HCT116 (cell line): ENCODE data around the gene PRKAG2. TPM values are rescaled to one million over a fixed set of nuclear protein-coding genes. Genes with fewer than 3 reads are reported as not detected.

Experiments used
- ATAC-seq: fragments of 200-7000 bp; cut with Tn5 transposase; 2 replicates; pipeline ENCODE4 v1.9.1; 2020; ENCODE audit warnings: mild to moderate bottlenecking, moderate library complexity
- BruUV-seq: library from RNA; stranded (reverse); fragments of 400-500 nt; replicated peaks from 2 replicates; lab custom pipeline; 2021; lab: Mats Ljungman, UMichigan
- CTCF ChIA-PET: fragments of 300-600 bp; sonication (Branson Sonifier 250); formaldehyde crosslinking; loops from one replicate; lab custom pipeline; 2021; ENCODE audit warnings: antibody characterized with exemption; lab: Charles Lee
- POLR2A ChIA-PET: fragments of 300-600, 350-600 bp; sonication (Branson Sonifier 250); formaldehyde crosslinking; loops from one replicate; lab custom pipeline; 2021; ENCODE audit warnings: antibody characterized with exemption; lab: Charles Lee
- RAD21 ChIA-PET, 2 experiments: fragments of 300-600 bp; sonication (Branson Sonifier 250); formaldehyde crosslinking; loops; one replicate each; lab custom pipeline; 2023; ENCODE audit warnings: low total read pairs in 2 of 2; ENCODE audit not compliant: uncharacterized antibody in 2 of 2, unreplicated experiment in 2 of 2, low non-redundant PET in 1 of 2; lab: Charles Lee
- DNase-seq: peaks from one replicate; pipeline ENCODE4 v3.0.0-alpha.2; 2010; ENCODE audit warnings: low read depth, low spot score
- H2AFZ ChIP-seq: fragments of 200-600 bp; shearing (Covaris generic), sonication (generic); 2 replicates; pipeline ENCODE4 v1.6.1; 2017; ENCODE audit warnings: low read depth, mixed run types, mixed read lengths, antibody characterized with exemption, low read length; ENCODE audit not compliant: poor library complexity, severe bottlenecking
- H3K27ac ChIP-seq: 2 replicates; pipeline ENCODE4 v1.5.1; 2012; ENCODE audit warnings: low read depth, low read length
- H3K27me3 ChIP-seq: fragments of 200-600 bp; sonication (generic); 2 replicates; pipeline ENCODE4 v1.6.1; 2016; ENCODE audit warnings: mixed run types, low read length, mixed read lengths; ENCODE audit not compliant: insufficient read depth
- H3K36me3 ChIP-seq, 2 experiments: fragments of 200-500 bp in 1 of 2; fragments of 200-600 bp in 1 of 2; sonication (Bioruptor generic) in 1 of 2; sonication (generic) in 1 of 2; 2 replicates each; pipeline versions ENCODE4 v1.5.1 to v1.6.1; 2014 to 2016; ENCODE audit warnings: low read length in 2 of 2, inconsistent platforms in 1 of 2, mixed read lengths in 1 of 2, mixed run types in 1 of 2; ENCODE audit not compliant: insufficient read depth in 2 of 2, control insufficient read depth in 1 of 2
- H3K4me1 ChIP-seq, 2 experiments: fragments of 200-600 bp in 1 of 2; sonication (generic) in 1 of 2; 2 replicates each; pipeline versions ENCODE4 v1.5.1 to v1.6.1; 2012 to 2017; ENCODE audit warnings: low read length in 2 of 2, inconsistent platforms in 1 of 2, mild to moderate bottlenecking in 1 of 2, mixed read lengths in 1 of 2, mixed run types in 1 of 2, moderate library complexity in 1 of 2; ENCODE audit not compliant: insufficient read depth in 2 of 2, control insufficient read depth in 1 of 2
- H3K4me2 ChIP-seq: fragments of 200-600 bp; sonication (generic); 2 replicates; pipeline ENCODE4 v1.6.1; 2017; ENCODE audit warnings: mixed run types, low read length, mixed read lengths
- H3K4me3 ChIP-seq, 2 experiments: fragments of 200-600 bp in 1 of 2; sonication (generic) in 1 of 2; replicated peaks in 1 of 2; 2 replicates each; pipeline ENCODE4 v1.5.1; 2011 to 2016; ENCODE audit warnings: low read length in 2 of 2, control low read depth in 1 of 2, low read depth in 1 of 2, mild to moderate bottlenecking in 1 of 2, mixed read lengths in 1 of 2, mixed run types in 1 of 2
- H3K79me2 ChIP-seq: fragments of 200-600 bp; sonication (generic); 2 replicates; pipeline ENCODE4 v1.6.1; 2017; ENCODE audit warnings: mild to moderate bottlenecking, mixed run types, low read length, moderate library complexity, mixed read lengths; ENCODE audit not compliant: insufficient read depth
- H3K9ac ChIP-seq: fragments of 200-600 bp; sonication (generic); 2 replicates; pipeline ENCODE4 v1.6.1; 2016; ENCODE audit warnings: low read length, mixed read lengths
- H3K9me2 ChIP-seq: fragments of 200-600 bp; sonication (generic), shearing (Covaris generic); 2 replicates; pipeline ENCODE4 v1.6.1; 2017; ENCODE audit warnings: mixed run types, mild to moderate bottlenecking, moderate library complexity; ENCODE audit not compliant: insufficient read depth
- H3K9me3 ChIP-seq, 2 experiments: fragments of 200-500 bp in 1 of 2; fragments of 200-600 bp in 1 of 2; sonication (Bioruptor generic) in 1 of 2; sonication (generic) in 1 of 2; 2 replicates each; pipeline ENCODE4 v1.6.1; 2014 to 2017; ENCODE audit warnings: low read length in 2 of 2, mixed read lengths in 2 of 2, inconsistent platforms in 1 of 2, low read depth in 1 of 2, mild to moderate bottlenecking in 1 of 2, mixed run types in 1 of 2, moderate library complexity in 1 of 2; ENCODE audit not compliant: control insufficient read depth in 1 of 2, insufficient read depth in 1 of 2
- H4K20me1 ChIP-seq: fragments of 200-600 bp; sonication (generic), shearing (Covaris generic); 2 replicates; pipeline ENCODE4 v1.6.1; 2017; ENCODE audit warnings: mixed run types, mild to moderate bottlenecking, moderate library complexity; ENCODE audit not compliant: insufficient read depth
- CEBPB ChIP-seq: IDR thresholded peaks from 2 replicates; pipeline ENCODE4 v1.6.1; 2012; ENCODE audit warnings: low read depth
- ELF1 ChIP-seq: IDR thresholded peaks from 2 replicates; pipeline ENCODE4 v1.6.1; 2012; ENCODE audit warnings: low read depth, borderline replicate concordance
- EZH2 ChIP-seq: fragments of 200-600 bp; sonication (generic); IDR thresholded peaks from 2 replicates; pipeline ENCODE4 v1.6.1; 2017; ENCODE audit warnings: antibody characterized with exemption, mixed run types
- EZH2phosphoT487 ChIP-seq: fragments of 200-600 bp; IDR thresholded peaks from 2 replicates; pipeline ENCODE4 v1.6.1; 2018; ENCODE audit warnings: antibody characterized with exemption, borderline replicate concordance
- FOSL1 ChIP-seq: IDR thresholded peaks from 2 replicates; pipeline ENCODE4 v1.6.1; 2012; ENCODE audit warnings: low read depth
- JUND ChIP-seq: IDR thresholded peaks from 2 replicates; pipeline ENCODE4 v1.6.1; 2012
- POLR2A ChIP-seq: IDR thresholded peaks from 2 replicates; pipeline ENCODE4 v1.7.0; 2011; ENCODE audit warnings: borderline replicate concordance; ENCODE audit not compliant: insufficient read depth, insufficient read length; ENCODE audit errors: extremely low read depth
- POLR2AphosphoS5 ChIP-seq: IDR thresholded peaks from 2 replicates; pipeline ENCODE4 v1.6.1; 2011; ENCODE audit warnings: mild to moderate bottlenecking, low read depth, low read length, moderate library complexity
- SP1 ChIP-seq: IDR thresholded peaks from 2 replicates; pipeline ENCODE4 v1.6.1; 2012; ENCODE audit warnings: low read depth
- TCF7L2 ChIP-seq: IDR thresholded peaks from 2 replicates; pipeline ENCODE4 v1.7.0; 2011; ENCODE audit warnings: borderline replicate concordance, inconsistent platforms; ENCODE audit not compliant: insufficient read depth, insufficient read length; ENCODE audit errors: extremely low read depth
- YY1 ChIP-seq: IDR thresholded peaks from 2 replicates; pipeline ENCODE4 v1.6.1; 2011; ENCODE audit warnings: low read length, low read depth, moderate library complexity, mild to moderate bottlenecking; ENCODE audit not compliant: insufficient replicate concordance; ENCODE audit errors: extremely low read depth
- ZFX ChIP-seq: fragments of 450-650 bp; IDR thresholded peaks from 2 replicates; pipeline ENCODE4 v1.6.1; 2017
- intact Hi-C: fragments of 100-400 bp; cut with micrococcal nuclease; formaldehyde crosslinking; loops from 2 replicates; pipeline ENCODE4 v1.10.0; 2022
- total RNA-seq: library from RNA; stranded (reverse); gene quantifications from one replicate; pipeline ENCODE4 v1.2.1, GENCODE V29; 2021; ENCODE audit not compliant: unreplicated experiment
- TF ChIP-seq, protein P1 (sequence below): IDR thresholded peaks from 2 replicates; pipeline ENCODE4 v1.6.1; 2012
- TF ChIP-seq, protein P2 (sequence below), 3 experiments: fragments of 200-600 bp in 1 of 3; sonication (generic) in 1 of 3; IDR thresholded peaks in 2 of 3; conservative IDR thresholded peaks in 1 of 3; 2 replicates each; pipeline ENCODE4 v1.5.1; 2012 to 2017; ENCODE audit warnings: low read depth in 2 of 3, low read length in 2 of 3, antibody characterized with exemption in 1 of 3, borderline replicate concordance in 1 of 3, control low read depth in 1 of 3, mild to moderate bottlenecking in 1 of 3, mixed read lengths in 1 of 3, mixed run types in 1 of 3, moderate library complexity in 1 of 3; ENCODE audit not compliant: insufficient read depth in 1 of 3
- TF ChIP-seq, protein P3 (sequence below): IDR thresholded peaks from 2 replicates; pipeline ENCODE4 v1.6.1; 2012; ENCODE audit warnings: low read depth

Gene PRKAG2
- total RNA-seq, 1 experiment from 2014 or later = 23.6 TPM

DNA sequence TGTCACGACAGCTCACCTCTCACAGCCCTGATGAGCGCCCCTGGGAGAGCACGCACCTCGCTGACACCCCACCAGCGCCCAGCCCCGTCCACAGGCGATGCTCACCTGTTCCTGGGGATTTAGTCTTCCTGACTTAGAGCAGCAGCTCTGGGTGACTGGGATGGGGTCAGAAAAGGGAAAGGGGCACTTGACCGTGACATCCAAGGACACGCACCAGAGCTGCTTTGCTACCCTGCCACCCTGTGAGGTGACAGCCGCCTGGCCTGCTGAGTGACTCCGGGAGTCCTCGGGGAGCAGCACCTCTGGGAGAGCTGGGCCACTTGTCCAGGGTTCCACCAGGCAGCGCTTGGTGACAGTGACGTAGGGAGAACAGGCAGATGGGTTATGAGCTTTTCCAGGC, 148.2 kb downstream of the PRKAG2 start:
- Histone ChIP-seq H3K27ac (no peak overlapping the region), H3K4me1 (peaks cover 30 to 35% of the 10 kb centered on the region in 2 experiments), H3K4me2 (no peak overlapping the region), H3K9me3 (no peaks in the 10 kb centered on the region), H3K27me3 (no peaks in the 10 kb centered on the region), H4K20me1 (no peaks in the 10 kb centered on the region), H3K36me3 (no peaks in the 10 kb centered on the region), H3K4me3 (no peak overlapping the region), H3K9me2 (no peaks in the 10 kb centered on the region), H3K79me2 (no peaks in the 10 kb centered on the region), H2AFZ (no peak overlapping the region), H3K9ac (peak overlapping the region; percentile 51; the same call in 1 of the 2 replicates)
- RAD21 ChIA-PET = no interaction called here
- no TSS peak for BruUV-seq
- POLR2A ChIA-PET = no interaction called here
- no peak for DNase-seq
- no peak for ATAC-seq
- intact Hi-C loops = no loop called here
- CTCF ChIA-PET = no interaction called here
- TF ChIP-seq FOSL1 (no peak), POLR2AphosphoS5 (no peak), POLR2A (no peak), CEBPB (no peak), EZH2phosphoT487 (no peak), ZFX (no peak)
- TF ChIP-seq, protein P1, sequence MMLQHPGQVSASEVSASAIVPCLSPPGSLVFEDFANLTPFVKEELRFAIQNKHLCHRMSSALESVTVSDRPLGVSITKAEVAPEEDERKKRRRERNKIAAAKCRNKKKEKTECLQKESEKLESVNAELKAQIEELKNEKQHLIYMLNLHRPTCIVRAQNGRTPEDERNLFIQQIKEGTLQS = no peak

DNA sequence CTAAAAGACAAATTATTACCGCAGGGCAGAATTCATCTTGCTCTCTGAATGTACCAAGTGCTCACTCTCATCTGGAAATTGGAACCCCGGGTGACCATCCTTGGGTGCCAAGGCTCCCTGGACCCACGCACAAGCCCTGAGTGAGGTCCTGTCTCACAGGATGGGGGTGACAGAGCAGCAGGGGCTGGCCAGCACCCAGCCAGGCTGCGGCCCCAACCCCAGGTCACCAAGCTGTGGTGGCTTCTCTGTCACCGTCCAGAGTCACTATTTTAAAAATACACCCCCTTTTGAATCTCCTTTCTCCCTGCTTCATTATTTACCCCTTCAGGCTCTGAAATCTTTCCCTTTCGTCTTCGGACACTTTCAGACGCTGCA, 148.6 kb downstream of the PRKAG2 start:
- intact Hi-C loops = no loop called here
- Histone ChIP-seq H3K79me2 (no peaks in the 10 kb centered on the region), H4K20me1 (no peaks in the 10 kb centered on the region), H3K9me3 (no peaks in the 10 kb centered on the region), H3K9ac (peak overlapping the region; percentile 51), H3K4me1 (peaks cover 30 to 35% of the 10 kb centered on the region in 2 experiments), H3K36me3 (no peaks in the 10 kb centered on the region), H3K27me3 (no peaks in the 10 kb centered on the region), H3K4me3 (no peak overlapping the region; a peak in 1 of 4 replicates), H3K9me2 (no peaks in the 10 kb centered on the region), H2AFZ (no peak overlapping the region), H3K27ac (peak overlapping the region; percentile 46), H3K4me2 (peak overlapping the region; percentile 76)
- ATAC-seq (0 out of 2 replicates have a peak, but pooled peaks have one; percentile 1), DNase-seq (no peak)
- TF ChIP-seq POLR2AphosphoS5 (no peak), EZH2phosphoT487 (no peak), EZH2 (no peak), TCF7L2 (no peak), SP1 (no peak), JUND (no peak), CEBPB (no peak), YY1 (no peak), ELF1 (no peak), ZFX (no peak)
- TF ChIP-seq, protein P2, sequence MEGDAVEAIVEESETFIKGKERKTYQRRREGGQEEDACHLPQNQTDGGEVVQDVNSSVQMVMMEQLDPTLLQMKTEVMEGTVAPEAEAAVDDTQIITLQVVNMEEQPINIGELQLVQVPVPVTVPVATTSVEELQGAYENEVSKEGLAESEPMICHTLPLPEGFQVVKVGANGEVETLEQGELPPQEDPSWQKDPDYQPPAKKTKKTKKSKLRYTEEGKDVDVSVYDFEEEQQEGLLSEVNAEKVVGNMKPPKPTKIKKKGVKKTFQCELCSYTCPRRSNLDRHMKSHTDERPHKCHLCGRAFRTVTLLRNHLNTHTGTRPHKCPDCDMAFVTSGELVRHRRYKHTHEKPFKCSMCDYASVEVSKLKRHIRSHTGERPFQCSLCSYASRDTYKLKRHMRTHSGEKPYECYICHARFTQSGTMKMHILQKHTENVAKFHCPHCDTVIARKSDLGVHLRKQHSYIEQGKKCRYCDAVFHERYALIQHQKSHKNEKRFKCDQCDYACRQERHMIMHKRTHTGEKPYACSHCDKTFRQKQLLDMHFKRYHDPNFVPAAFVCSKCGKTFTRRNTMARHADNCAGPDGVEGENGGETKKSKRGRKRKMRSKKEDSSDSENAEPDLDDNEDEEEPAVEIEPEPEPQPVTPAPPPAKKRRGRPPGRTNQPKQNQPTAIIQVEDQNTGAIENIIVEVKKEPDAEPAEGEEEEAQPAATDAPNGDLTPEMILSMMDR (IDR thresholded peaks at IDR 0.05 in 2 of 3, conservative IDR thresholded peaks at IDR 0.05 in 1 of 3; ENCODE audit: borderline replicate concordance in 1 of 3, insufficient read depth in 1 of 3, low read depth in 2 of 3, low read length in 2 of 3) = no peak
- TF ChIP-seq, protein P3, sequence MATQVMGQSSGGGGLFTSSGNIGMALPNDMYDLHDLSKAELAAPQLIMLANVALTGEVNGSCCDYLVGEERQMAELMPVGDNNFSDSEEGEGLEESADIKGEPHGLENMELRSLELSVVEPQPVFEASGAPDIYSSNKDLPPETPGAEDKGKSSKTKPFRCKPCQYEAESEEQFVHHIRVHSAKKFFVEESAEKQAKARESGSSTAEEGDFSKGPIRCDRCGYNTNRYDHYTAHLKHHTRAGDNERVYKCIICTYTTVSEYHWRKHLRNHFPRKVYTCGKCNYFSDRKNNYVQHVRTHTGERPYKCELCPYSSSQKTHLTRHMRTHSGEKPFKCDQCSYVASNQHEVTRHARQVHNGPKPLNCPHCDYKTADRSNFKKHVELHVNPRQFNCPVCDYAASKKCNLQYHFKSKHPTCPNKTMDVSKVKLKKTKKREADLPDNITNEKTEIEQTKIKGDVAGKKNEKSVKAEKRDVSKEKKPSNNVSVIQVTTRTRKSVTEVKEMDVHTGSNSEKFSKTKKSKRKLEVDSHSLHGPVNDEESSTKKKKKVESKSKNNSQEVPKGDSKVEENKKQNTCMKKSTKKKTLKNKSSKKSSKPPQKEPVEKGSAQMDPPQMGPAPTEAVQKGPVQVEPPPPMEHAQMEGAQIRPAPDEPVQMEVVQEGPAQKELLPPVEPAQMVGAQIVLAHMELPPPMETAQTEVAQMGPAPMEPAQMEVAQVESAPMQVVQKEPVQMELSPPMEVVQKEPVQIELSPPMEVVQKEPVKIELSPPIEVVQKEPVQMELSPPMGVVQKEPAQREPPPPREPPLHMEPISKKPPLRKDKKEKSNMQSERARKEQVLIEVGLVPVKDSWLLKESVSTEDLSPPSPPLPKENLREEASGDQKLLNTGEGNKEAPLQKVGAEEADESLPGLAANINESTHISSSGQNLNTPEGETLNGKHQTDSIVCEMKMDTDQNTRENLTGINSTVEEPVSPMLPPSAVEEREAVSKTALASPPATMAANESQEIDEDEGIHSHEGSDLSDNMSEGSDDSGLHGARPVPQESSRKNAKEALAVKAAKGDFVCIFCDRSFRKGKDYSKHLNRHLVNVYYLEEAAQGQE = no peak
- ChIA-PET RAD21 (no interaction called here), CTCF (interaction anchor here (1.0 kb wide), 1 partner anchor 17 kb away, joined by 4 read pairs; no protein-coding TSS in a partner anchor), POLR2A (no interaction called here)
- BruUV-seq = no TSS peak
